HepG2 (cell line): ENCODE results near the gene ACAP2.

Source experiments
- CC2D1A ChIP-seq: sonication (generic); formaldehyde crosslinking; IDR thresholded peaks from 2 replicates; pipeline ENCODE4 v1.8.1; 2023; ENCODE audit warnings: mild to moderate bottlenecking, missing genetic modification reagents
- ELK4 ChIP-seq: sonication (generic); formaldehyde crosslinking; IDR thresholded peaks from 2 replicates; pipeline ENCODE4 v1.9.0; 2021; ENCODE audit warnings: missing genetic modification reagents, borderline replicate concordance
- EP300 ChIP-seq, 3 experiments: sonication (generic) in 1 of 3; formaldehyde crosslinking in 1 of 3; IDR thresholded peaks; 2 replicates each; pipeline versions ENCODE4 v1.5.1 to v1.6.1; 2011 to 2020; ENCODE audit warnings: low read depth in 2 of 3, low read length in 2 of 3, borderline replicate concordance in 1 of 3, improper control_type of control experiment in 1 of 3, mild to moderate bottlenecking in 1 of 3, missing genetic modification reagents in 1 of 3, moderate library complexity in 1 of 3
- ETV5 ChIP-seq: IDR thresholded peaks from 2 replicates; pipeline ENCODE4 v1.6.1; 2018; ENCODE audit warnings: missing biosample characterization, missing genetic modification reagents, inconsistent platforms, borderline replicate concordance
- FLYWCH1 ChIP-seq: sonication (generic); formaldehyde crosslinking; IDR thresholded peaks from 2 replicates; pipeline ENCODE4 v1.8.1; 2023; ENCODE audit warnings: mild to moderate bottlenecking, missing genetic modification reagents
- FOXA3 ChIP-seq: IDR thresholded peaks from 2 replicates; pipeline ENCODE4 v1.6.1; 2016; ENCODE audit warnings: missing genetic modification reagents, missing compliant biosample characterization
- IKZF1 ChIP-seq: fragments of 450-650 bp; IDR thresholded peaks from 2 replicates; pipeline ENCODE4 v1.7.1; 2016
- PRPF4 ChIP-seq: fragments of 200-400 bp; formaldehyde crosslinking; IDR thresholded peaks from 2 replicates; pipeline ENCODE4 v1.6.1; 2016; ENCODE audit warnings: low read length, low read depth; ENCODE audit not compliant: poor library complexity, severe bottlenecking
- ZNF350 ChIP-seq: sonication (generic); formaldehyde crosslinking; IDR thresholded peaks from 2 replicates; pipeline ENCODE4 v1.4.0; 2020; ENCODE audit warnings: mild to moderate bottlenecking, low read depth, missing genetic modification reagents, borderline replicate concordance
- ZNF572 ChIP-seq: sonication (generic); formaldehyde crosslinking; IDR thresholded peaks from 2 replicates; pipeline ENCODE4 v1.5.1; 2020; ENCODE audit warnings: mild to moderate bottlenecking, missing genetic modification reagents
- TF ChIP-seq, protein P1 (sequence below): sonication (generic); formaldehyde crosslinking; IDR thresholded peaks from 2 replicates; pipeline ENCODE4 v1.5.0; 2020; ENCODE audit warnings: mild to moderate bottlenecking, missing genetic modification reagents, moderate library complexity
- TF ChIP-seq, protein P2 (sequence below): IDR thresholded peaks from 2 replicates; pipeline ENCODE4 v1.6.1; 2012; ENCODE audit warnings: inconsistent platforms

- no peak for TF ChIP-seq EP300 (IDR thresholded peaks at IDR 0.05; ENCODE audit: low read depth in 2 of 2, low read length in 2 of 2)
- TF ChIP-seq EP300 (CRISPR knock-in tag; IDR thresholded peaks at IDR 0.05; ENCODE audit: borderline replicate concordance), result no peak
- no peak for TF ChIP-seq IKZF1
- TF ChIP-seq PRPF4, result no peak
- TF ChIP-seq, protein P1, sequence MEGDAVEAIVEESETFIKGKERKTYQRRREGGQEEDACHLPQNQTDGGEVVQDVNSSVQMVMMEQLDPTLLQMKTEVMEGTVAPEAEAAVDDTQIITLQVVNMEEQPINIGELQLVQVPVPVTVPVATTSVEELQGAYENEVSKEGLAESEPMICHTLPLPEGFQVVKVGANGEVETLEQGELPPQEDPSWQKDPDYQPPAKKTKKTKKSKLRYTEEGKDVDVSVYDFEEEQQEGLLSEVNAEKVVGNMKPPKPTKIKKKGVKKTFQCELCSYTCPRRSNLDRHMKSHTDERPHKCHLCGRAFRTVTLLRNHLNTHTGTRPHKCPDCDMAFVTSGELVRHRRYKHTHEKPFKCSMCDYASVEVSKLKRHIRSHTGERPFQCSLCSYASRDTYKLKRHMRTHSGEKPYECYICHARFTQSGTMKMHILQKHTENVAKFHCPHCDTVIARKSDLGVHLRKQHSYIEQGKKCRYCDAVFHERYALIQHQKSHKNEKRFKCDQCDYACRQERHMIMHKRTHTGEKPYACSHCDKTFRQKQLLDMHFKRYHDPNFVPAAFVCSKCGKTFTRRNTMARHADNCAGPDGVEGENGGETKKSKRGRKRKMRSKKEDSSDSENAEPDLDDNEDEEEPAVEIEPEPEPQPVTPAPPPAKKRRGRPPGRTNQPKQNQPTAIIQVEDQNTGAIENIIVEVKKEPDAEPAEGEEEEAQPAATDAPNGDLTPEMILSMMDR (CRISPR knock-in tag), result no peak
- TF ChIP-seq CC2D1A, result no peak
- no peak for TF ChIP-seq FOXA3 (CRISPR knock-in tag)
- TF ChIP-seq ZNF572 (CRISPR knock-in tag), result no peak
- no peak for TF ChIP-seq ELK4
- TF ChIP-seq, protein P2, sequence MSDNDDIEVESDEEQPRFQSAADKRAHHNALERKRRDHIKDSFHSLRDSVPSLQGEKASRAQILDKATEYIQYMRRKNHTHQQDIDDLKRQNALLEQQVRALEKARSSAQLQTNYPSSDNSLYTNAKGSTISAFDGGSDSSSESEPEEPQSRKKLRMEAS, result no peak
- no peak for TF ChIP-seq FLYWCH1
- TF ChIP-seq ETV5, result no peak
- no peak for TF ChIP-seq ZNF350
These were observed 18.9 kb upstream of the ACAP2 start for GRCh38 chr3:195461594-195462307.
